Activated naive CD4-positive, alpha-beta T cell treated with Interleukin-2 at 50 U/mL for 16 hours (primary cell): Measurements from ENCODE around the gene TNFRSF18.
A peak's percentile ranks its signal among the peaks of the same experiment; 100 is the strongest.

ENCODE experiments used
- DNase-seq: peaks from one replicate; pipeline ENCODE4 v3.0.0-alpha.2; 2020

The TNFRSF18 gene

DNA sequence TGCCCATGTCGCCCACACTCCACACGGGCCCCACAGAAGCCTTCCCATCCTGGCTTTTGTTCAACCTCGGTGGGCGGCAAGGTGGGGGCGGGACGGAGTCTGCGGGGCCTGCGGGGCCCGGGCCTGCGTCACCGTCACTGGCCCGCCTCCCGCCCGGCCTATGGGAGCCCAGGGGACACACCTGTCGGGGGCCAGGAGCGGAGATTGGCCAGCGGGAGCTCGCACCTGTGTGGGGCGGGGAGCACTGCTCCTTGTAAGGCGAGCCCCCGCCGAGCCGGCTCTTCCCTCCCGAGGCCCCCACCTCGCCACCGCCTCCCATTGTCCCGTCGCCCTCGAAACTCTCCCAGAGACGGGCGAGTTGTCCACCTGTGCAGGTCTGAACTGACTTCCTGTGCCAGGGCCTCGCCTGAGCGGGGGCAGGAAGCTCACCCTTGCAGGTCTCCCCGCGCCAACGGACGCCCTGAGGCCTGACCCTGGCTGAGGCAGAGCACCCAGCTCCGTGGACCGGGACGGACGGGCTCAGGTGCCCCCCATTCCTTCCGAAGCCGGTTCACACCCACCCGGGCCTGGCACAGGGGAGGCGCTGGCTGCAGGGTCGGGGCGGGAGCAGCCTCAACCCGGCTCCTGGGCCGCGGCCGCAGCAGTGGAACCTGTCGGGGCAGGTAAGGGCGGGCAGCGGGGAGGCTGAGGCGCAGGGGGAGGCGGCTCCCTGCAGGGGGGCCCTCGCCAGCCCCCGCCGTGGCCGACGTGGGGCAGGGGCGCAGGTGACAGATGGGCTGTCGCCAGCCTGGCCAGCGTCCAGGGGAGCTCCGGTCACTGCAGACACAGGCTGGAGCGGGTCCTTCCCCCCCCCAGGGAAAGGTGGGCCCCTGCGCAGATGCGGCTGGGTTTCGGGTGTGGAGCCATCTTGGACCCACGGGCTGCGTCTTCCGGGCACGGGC is 43.5 kb downstream of the TNFRSF18 start:
- no peak for DNase-seq

DNA sequence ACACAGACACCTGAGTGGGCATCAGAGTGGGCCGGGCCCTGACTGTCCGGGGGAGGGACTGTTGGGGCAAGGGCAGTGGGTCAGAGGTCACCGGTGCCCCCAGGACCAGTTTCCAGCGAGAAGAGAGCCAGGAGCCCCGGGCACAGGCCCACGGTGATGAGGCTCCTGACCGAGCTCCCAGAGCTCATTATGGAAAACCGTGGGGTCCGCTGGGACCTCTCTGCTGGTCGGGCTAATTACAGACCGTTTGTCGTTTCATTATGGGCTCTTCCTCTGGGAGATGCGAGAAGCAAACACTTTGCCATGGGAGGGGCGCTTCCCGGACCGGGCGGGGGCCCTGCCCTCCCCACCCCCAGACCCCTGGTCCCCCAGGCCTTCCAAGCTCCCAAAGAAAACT is 44.7 kb downstream of the TNFRSF18 start:
- no peak for DNase-seq

DNA sequence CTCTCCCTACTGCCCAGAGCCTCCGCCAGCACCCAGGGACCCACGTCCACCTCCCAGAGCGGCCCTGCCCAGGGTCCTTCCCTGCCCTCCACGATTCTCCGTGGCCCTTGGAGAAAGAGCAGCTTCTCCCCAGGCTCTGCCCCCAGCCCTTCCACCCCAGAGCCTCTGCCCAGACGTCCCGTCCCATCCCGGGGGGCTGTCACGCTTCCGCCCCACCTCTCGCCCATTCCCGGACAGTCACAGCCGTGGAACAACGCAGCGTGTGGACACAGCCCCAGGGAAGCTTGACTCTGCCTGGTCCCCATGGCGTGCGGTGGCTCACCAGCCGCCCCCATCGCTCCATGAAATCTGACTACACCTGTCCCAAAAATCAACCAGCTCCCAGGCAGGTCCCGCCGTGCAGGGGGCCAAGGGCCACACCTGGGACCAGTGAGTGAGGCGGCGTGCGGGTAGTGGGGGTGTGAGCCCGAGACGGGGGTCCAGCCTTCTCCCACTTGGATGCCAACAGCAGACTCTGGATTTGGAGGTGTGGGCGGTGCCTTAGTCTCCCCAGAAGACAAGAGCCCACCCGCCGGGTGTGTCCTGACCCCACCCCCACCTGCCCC is 45.2 kb downstream of the TNFRSF18 start:
- DNase-seq, result no peak

DNA sequence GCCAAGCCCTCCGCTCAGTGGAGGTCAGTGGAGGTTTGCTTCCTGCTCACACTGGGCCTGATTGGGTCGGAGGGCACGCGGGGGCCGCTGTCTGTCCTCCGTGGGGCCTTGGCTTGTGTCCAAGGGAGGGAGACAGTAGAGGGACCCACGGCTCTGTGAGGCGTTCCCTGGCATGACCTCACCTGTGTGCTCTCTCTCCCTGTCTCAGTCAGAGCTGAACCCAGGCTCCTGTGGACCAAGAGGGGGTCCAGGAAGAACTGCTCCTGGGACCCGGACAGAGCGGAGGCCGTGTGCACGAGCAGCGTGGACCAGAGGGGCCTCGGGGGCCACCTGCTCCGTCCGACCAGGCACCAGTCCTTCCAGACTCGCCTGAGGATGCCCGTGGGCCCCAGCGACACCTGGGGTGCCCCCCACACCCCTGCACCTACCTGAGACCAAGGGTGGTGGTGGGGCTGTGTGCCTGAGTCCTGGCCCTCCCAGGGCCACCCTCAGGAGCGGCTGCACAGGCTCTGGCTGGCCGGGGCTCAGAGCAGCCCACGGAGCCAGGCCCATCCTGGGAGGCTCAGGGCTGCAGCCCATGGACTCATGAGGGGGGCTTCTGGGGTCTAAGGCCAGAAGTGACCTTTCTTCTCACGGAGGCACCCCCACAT is 46.0 kb downstream of the TNFRSF18 start:
- DNase-seq, result no peak

DNA sequence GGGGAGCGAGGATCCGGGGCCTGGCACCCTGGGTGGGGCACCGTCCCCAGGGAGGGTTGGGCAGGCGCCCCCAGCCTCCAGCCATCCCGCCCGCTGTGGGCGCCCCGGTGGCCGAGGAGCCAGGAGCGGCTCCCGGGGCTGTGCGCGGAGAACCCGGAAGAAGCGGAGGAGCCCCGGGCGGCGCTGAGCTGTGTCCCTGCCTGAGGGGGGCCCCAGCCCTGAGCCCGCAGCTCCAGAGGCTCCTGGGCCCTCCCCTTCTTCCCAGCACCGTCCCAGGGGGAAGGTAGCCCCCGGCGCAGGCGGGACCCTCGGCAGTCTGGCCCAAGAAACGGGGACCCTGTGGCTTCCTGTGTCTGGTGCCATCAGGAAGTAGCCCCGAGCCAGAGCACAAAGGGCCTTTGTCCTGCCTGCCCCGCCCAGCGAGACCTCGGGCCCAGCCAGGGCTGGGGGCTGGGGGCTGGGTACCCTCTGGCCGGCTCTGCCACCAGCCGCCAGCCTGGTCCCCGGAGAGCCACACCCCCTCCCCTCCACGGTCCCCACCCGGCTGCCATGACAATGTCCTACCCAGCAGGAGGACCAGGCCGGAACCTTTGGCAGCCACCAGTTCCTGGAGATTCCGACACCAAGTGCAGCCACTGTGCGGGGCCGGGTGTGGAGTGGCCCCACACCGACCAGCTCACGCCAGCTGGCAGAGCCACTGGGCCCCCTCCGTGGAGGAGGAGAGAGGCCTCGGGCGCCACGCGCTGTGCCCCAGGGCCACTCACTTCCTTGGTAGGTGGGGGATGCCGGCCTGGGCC is 48.3 kb downstream of the TNFRSF18 start:
- DNase-seq, result peak; percentile 38

DNA sequence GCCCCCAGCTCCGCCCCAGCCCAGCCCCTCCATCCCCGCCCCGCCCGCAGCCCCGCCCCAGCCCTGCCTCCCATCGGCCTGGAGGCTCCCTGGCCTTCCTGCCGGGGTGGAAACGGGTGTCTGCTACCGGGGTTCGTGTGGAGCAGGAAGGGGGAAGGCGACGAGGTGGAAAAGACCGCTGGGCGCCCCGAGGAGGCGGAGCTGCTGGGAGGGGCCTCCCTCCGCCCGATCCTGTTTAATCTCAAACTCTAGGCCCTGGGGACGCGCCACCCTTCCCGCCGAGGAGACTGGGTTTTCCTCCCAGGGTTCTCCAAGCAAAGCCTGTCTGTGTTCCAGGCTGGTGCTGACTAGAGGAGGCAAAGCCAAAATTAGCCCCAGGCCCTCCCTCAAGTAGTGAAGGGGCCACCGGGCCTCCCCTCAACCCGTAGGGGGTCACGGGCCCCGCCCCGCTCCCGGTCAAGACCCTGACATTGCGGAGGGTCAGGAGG is 48.9 kb downstream of the TNFRSF18 start:
- DNase-seq, result peak; percentile 60

DNA sequence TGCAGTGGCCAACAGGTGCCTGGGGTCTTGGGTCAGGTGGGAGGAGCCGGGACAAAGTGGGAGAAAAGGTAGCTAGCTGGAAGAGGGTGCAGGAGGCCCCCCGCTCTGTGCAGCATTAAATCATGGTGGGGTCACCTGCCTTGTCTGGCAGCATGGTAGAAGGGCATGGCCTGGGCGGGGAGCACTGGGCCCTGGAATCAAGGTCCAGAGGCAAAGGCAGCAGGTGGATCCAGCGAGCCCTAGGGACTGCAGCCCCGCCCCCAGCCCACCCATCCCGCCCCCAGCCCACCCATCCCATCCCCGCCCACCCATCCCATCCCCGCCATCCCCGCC is 49.4 kb downstream of the TNFRSF18 start:
- DNase-seq, result no peak

DNA sequence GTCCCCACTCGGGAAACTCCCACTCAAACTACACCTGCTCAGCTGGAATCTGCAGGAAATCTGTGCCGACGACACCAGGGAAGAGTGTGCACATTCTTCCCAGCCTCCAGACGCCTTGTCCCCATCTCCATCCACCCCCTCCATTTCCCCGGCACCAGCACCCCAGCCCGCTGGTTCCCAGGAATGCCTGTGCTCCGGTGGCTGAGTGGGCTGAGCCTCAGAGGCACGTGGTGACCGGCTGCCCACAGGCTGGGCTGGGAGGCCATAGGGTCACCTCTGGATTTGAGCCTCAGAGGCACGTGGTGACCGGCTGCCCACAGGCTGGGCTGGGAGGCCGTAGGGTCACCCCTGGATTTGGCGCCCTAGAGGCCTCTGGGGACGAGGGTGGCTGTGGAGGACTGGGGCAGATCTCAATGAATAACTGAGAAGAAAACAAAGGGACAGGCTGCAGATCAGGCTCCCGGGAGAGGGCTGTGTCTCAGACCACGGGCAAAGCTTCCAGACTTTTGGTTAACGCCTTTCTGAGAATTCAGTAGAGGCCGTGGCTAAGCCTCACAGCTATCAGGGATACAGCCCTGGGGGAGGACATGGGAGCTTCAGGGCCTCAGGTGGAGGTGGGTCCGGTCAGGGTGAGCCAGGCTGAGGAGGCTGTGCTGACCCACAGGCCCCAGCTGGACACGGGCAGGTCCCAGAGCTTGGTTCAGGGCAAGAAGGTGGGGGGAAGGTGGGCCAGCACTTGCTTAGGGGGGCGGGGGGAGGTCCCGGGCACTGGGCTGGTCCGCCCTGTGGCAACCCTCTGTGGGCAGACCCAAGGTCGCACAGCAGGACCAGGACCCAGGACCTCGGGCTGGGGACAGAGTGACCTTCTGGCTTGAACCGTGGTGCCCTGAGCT is 50.0 kb downstream of the TNFRSF18 start:
- no peak for DNase-seq

DNA sequence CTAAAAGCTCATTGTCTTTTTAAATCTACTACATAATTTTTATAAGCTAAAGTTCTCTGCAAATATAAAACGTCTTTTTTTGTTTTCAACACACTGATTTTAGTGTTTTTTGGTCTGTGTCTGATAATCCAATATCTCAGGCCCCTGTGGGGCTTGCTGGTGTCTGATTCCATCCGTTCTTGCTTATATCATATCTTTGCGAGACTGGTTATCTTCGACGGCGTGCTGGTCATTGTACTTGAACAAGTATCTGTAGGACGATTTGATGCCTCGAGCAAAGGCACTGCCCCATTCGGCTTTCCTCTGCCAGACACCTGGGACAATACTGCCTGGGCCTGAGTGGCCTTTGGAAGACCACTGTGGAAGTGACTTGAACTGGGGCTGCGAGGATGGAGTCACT is 51.1 kb downstream of the TNFRSF18 start:
- no peak for DNase-seq

DNA sequence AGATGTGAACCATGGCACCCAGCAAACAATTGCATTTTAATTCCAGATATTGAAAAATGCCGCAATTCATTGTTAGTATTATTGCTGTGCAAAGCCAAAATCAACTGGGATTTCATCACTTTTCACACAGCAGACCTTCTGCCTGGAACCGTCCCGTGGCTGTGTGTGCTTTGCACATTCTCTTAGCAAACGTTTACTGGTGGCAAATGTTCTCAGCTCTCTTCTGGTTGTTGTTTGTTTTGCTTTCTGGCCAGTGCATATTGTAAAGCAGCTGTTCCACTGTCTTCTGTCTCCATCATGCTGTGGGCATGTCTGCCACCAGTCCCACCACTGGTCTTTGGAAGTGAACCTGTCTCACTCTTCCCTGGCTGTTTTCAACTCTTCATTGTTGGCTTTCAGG is 52.5 kb downstream of the TNFRSF18 start:
- DNase-seq, result no peak
